Measurements from ENCODE around the gene TRPV3.
A peak's percentile ranks its signal among the peaks of the same experiment; 100 is the strongest.
"Not testable (repeated sequence)": the region's sequence is repeated elsewhere in the genome, so short reads cannot be mapped to it uniquely, and the experiment has no call there.

The TRPV3 gene

DNA sequence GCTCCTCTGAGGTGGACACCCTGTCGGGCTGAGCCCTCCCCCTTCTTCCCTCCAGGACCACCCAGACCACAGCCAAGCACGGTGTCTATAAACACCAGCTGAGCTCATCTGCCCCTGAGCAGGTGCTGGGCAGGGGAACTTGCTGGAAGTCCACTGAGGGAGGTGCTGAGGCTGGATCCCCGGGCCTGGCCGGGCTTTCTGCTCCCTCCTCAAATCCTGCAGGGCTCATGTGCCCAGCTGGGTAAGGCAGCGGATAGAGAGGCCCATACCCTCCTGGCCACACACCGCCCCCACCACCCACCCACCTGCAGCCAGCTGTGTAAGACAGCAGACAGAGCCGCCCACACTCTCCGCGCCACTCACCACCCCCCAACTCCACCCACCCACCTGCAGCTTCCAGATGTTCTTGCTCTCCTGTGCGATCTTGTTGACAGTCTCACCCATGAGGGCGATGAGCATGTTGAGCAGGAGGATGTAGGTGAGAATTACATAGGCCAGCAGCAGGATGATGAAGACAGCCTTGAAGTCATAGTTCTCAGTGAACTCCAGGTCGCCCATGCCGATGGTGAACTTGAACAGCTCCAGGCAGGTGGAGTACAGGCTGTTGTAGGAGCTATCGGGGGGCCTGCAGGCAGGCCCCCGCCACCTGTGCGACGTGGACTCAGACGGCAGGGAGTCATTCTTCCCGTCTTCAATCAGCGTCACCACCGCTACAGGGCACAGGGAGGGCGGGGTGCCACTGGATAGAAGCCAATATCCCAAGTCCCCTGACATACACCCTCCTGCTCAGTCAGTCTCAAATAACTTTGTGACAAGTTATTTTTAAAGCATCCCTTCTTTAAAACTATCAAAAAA, 15.9 kb upstream of the TRPV3 start:
- no peak for DNase-seq (ENCODE audit: low read depth, low spot score)

DNA sequence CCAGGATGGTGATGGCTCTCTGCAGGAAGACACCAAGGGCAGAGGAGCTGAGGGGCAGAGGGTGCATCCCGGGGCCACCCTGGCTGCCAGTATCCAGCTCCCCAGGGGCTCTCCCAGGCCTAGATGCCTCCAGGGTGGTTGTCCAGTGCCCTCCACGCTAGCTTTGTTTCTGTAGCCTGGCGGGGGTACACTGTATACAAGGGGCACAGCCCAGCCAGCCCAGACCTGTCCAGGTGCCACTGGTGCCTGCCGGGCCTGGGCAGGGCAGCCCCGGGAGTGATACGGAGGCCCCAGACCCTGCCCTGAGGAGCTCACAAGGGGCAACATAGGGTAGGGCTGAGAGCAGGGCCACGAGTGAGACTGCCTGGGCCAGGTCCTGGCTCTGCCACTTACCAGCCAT, 14.6 kb upstream of the TRPV3 start:
- no peak for DNase-seq (ENCODE audit: low read depth, low spot score)

DNA sequence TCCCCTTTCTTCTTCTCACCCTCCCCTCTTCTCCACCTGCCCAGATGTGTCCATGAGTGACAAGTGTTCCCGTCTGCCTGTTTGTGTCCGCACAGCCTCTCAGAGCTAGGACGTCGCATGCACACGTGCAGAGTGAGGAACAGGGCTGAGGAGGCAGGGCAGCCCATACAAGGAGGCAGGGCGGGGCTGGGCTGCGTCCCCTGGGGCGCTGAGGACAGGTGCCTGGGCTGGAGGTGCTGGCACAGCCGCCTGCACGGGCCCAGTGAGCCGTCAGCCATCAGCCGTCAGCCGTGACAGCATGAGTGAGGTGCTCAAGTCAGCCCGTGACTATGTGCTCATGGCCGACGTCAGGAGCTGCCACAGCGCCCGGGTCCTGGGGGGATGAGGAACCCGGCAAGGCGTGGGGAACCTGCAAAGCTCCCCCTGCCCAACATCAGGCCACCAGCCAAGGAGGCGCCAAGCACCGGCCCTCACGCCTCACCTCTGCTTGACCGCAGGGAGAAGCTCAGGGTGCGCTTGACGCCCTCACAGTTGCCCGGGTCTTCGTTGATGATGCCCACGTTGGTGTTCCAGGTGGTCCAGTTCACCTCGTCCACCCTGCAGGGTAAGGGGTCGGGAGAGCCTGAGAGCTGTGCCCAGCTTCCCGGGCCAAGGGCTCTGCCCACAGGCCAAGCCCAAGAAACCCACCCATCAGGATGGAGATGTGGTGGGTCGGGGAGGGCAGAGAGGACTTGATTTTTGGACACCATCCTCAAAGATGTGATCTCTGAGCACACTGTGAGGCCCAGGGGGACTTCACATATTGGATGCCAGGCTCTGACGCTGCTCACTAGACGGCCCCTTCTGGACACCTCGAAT, 13.7 kb upstream of the TRPV3 start:
- DNase-seq (ENCODE audit: low read depth, low spot score), result no peak

- DNase-seq (ENCODE audit: low read depth, low spot score), result no peak
Observed at GRCh38 chr17:3569534-3570137, 12.0 kb upstream of the TRPV3 start.

DNA sequence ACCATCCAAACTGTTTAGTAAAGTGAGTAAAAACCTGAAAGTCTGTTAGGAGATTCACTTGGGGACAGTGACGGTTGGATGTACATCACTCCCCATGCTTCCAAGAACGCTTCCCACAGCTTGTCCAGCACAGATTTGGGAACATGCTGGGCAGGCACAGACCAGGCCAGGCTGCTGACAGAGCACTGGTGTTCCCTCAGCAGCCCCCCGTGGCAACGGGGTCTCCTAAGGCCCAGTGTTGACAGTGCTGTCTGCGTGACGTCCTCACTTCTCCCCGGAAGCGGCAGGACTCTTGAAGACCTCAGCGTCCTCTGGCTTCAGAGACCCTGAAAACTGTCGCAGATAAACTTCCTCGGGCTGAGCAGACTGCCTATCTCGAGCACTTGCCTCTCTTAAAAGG, 8.9 kb upstream of the TRPV3 start:
- no peak for DNase-seq (ENCODE audit: low read depth, low spot score)

GRCh38 chr17:3565143-3565542, 7.5 kb upstream of the TRPV3 start:
- no peak for DNase-seq (ENCODE audit: low read depth, low spot score)

- DNase-seq (ENCODE audit: low read depth, low spot score), result not testable (repeated sequence)
Observed at GRCh38 chr17:3564241-3564640, 6.6 kb upstream of the TRPV3 start.

GRCh38 chr17:3559270-3559645, 1.6 kb upstream of the TRPV3 start:
- no peak for DNase-seq (ENCODE audit: low read depth, low spot score)

DNA sequence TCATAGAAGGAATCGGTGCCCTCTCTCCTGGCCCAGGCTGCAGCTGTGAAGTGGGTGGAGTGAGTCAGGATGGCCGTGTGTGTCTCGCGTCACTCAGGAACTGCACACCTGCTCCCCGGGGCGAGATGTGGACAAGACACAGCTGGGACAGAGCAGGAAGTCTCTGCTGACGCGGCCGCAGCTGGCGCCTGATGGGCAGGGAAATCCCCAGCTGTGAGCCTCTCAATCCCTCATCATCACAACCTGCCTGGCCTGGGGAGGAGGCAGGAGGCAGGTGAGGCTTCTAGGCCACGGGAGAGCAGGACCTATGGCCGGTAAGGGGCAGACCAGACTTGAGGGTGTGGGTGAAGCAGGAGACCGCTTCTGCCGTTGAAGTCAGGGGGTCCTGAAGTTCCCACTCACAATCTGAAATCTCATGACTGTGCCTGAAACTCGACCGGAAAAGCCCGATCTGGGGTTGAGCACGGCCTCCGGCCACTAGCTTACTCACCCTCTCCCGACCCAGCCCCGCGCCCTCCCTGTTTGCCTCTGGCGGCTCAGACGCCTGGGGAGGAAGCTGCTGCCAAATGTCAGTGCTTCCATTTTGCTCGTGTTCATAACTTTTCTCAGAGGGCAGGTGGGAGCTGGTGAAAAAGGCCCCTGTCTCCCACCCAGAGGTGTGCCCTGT, 1.1 kb upstream of the TRPV3 start:
- DNase-seq (ENCODE audit: low read depth, low spot score), result peak; percentile 8

DNA sequence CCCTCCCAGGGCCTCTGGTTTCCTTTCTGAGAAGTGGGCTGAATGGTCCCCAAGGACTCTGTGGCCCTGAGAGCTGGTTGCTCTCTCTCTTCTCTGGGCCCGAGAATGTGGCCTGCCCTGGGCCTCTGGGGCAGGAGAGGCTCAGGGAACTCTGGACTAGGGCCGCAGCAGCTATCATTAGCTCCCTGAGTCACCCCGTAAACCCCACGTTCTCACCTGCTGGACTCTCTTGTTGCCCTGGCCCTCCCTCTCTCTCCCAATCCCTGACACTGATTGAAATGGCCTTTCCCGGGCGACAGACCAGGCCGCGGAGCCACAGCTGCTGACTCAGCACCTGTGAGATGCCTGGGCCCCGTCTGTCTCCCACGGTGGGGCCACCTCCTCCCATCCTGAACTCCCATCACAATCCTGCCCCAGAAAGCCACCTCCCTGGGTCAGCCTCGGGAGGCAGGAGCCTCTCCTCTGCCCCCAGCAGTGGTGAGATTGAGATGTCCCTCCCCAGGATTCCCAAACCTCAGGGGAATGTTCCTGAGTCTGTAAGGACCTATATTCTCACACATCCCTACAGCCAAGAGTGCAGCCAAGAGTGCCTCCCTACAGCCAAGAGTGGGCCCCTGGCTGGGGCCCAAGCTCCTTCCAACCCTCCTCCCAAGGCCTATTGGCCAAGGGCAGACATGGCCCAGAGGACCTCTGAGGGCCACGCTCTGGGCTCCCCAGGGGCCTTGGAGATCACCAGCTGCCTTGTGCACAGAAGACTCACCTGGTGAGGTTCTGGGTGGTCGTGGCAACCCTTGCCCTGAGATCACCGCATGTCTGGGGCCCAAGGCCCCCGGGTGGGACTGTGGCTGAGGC, 470 bp downstream of the TRPV3 start:
- no peak for DNase-seq (ENCODE audit: low read depth, low spot score)

DNA sequence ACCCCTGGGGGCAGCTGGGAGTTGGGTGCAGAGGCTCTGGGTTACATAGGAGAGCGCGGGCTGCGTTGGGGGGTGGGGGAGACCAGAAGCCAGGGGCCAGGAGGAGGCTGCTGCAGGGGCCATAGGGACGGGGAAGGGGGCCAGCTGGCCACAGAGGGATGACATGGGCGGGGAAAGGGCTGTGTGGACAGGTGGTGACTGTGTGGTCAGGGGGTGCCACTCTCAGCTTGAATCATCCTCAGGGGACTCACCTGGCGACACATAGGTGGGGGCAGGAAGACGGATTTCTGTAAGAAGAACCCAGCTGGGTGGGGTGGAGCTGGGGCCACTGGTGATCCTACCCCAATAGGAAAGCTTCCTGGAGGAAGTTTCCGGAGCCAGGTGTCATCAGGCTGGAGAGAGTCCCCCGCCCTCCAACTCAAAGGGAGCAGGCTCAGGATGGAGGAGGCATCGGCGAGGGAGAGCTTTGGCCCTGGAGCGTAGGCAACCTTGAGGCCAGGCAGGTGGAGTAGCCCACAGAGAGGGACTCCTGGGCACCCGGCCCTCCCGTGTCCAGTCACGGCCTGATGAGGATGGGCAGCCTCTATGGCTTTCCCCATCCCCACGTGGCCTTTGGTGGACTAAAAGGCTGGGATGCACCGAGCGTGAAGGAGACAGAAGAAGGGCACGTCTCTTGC, 1.2 kb downstream of the TRPV3 start:
- no peak for DNase-seq (ENCODE audit: low read depth, low spot score)

DNA sequence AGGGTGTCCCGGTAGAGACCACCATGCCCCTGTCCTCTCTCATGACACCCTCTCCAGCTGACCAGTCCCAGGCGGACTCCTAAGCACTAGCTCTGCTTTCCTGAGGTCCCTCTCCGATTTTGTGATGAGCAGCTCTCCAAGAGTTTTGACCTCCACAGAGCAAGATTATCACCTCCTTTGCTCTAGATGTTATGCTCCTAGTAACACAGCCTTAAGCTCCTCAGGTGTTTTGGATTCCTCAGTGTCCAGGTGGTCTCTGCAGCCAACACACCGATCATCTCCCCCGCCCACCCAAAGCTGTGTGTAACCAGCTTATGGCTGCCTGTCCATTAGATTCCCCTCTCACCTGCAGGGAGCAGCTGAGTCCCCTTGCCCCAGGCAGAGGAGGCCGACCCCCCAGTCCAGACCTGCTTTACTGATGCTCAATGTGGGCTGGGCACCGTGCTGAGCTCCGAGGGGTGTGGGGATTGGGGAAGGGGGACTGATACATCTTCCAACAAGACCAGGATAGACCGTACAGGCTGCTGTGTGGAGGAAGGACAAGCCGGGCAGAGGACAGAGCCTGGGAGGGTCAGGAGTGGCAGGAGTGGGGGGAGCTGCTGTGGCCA, 2.3 kb downstream of the TRPV3 start:
- DNase-seq (ENCODE audit: low read depth, low spot score), result no peak

DNA sequence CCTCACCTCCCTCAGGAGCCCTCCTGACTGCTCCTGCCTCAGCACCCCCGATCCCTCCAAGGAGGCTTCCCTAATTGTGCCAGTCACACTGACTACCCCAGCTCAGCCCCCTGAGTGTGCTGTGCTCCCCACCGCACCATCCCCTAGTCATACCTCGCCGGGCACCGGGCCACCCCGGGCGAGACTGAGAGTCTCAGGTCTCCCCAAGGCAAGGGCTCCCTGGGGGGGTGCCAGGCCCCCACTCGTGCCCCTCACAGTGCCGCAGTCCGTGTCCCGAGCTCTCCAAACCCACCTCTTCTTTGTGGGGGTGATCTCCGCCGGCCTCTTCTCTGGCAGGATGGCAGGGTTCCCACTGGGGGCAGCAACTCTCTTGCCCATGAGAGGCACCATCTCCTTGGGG, 3.2 kb downstream of the TRPV3 start:
- no peak for DNase-seq (ENCODE audit: low read depth, low spot score)

DNA sequence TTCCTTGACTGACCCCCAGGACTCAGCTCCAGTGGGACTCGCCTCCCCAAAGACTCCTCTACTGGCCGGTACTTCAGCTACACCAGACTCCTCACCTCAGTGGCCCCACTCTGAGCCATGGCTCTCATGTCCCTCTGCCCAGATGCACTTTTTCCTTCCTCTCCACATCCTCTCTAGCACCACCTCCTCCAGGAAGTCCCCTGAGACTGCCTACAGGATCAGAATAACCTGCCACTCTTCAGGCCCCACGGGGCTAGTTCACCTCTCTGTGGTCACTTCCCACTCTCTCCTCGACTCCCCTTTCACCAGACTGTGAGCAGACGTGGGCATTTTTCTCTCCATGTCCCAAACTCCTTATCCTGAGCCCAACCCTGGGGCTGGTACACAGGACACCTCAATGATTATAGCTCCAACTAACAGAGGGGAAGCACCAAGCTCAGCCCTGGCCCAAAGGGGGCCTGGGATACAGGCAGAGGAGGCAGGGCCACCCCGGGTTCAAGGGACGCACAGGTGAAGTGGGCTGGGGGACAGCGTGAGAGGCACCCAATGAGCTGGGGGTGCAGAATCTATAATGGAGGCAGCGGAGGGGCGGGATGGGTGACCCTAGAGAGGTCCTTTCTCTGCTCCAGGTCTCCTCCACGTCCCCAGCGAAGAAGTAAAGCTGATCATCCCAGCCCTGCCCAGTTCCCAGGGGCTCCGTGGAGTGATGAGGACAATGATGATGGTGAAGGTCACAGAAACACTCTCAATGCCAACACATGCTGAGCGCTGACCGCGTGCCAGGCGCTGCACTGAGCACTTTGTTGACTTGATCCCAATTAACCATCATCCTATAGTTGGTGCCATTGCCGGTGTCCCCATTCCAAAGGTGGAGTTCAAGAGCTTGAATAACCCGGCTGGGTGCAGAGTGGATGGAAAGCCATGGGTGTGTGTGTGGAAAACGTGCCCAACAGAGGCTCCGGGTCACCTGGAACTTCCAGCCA, 3.9 kb downstream of the TRPV3 start:
- no peak for DNase-seq (ENCODE audit: low read depth, low spot score)

DNA sequence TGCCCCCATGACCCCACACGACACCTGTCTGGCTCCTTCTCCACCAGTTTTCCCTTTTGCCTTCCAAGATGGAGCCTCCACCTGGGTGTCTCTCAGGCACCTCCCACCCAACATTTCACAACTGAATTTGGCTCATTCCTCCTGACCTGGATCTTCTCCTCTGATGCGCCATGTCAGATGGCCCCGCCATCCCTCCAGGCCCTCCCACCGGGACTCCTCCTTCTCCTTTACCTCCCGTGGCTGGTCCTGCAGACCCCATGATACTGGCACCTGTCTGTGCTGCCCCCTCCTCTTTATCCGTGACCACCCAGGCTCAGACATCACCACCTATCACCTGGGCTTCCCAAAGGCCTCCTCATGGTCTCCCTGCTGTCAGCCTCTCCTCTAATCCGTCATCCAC, 4.7 kb downstream of the TRPV3 start:
- no peak for DNase-seq (ENCODE audit: low read depth, low spot score)

DNA sequence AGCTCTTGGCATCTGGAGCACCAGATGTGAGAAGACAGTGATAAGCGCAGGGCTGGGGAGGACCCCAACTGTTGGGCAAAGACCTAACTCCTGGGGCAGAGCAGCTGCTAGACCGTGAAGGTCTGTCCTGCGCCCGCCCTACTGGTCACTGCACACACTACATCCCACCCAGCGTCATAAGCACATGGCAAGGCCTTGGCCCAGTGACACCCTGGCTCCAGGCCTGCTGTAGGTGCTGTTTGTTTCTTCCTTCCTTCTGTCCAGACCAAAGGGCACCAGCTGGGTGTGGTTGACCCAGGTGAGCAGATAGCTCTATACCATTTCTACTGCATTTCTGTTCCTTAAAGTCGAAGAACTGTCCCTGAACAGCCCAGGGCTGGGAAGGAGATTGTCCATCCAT, 6.4 kb downstream of the TRPV3 start:
- DNase-seq (ENCODE audit: low read depth, low spot score), result no peak

DNA sequence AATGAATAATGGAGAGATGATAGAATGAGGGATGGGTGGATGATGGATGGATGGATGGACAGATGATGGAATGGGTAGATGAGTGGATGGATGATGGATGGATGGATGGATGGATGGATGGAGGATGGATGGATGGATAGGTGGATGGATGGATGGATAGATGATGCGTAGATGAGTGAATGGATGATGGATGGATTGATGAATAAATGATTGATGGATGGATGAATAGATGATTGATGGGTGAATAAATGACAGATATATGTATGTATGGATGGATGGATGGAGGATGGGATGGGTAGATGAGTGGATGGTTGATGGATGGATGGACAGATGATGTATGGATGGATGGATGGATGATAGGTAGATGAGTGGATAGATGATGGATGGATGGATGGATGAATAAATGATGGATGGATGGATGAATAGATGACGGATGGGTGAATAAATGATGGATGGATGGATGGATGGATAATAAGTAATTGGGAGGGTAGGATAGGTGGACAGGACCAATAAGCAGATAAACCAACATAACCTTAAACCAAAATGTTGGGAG, 7.9 kb downstream of the TRPV3 start:
- DNase-seq (ENCODE audit: low read depth, low spot score), result no peak

GRCh38 chr17:3547628-3548027, 10.0 kb downstream of the TRPV3 start:
- no peak for DNase-seq (ENCODE audit: low read depth, low spot score)

DNA sequence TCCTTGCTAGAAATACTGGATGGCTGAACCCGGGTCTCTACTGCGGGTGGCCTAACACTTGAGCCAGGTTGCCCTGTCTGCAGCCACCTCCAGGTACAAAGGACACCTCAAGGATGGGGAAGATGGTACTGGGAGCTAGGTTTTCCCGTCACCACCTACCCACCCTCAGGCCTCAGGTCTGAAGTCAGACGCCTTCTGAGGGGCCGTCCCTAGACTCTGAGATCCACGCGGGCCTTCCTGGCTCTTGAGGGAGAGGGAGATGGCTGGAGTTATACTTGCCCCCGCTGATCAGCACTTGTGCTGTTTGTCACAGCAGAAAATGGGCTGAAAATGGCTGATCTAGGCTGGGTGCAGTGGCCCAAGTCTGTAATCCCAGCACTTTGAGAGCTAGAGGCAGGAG, 10.6 kb downstream of the TRPV3 start:
- no peak for DNase-seq (ENCODE audit: low read depth, low spot score)
